K562 (cell line): Measurements from ENCODE around the gene PPP4R3B. TPM values are rescaled to one million over a fixed set of nuclear protein-coding genes. Genes with fewer than 3 reads are reported as not detected.

Experiments
- ATAC-seq: fragments of 200-7000 bp; cut with Tn5 transposase; 3 replicates; pipeline ENCODE4 v1.9.1; 2020; ENCODE audit warnings: moderate library complexity
- BruUV-seq: library from RNA; stranded (reverse); fragments of 400-500 nt; replicated peaks from 2 replicates; lab custom pipeline; 2021; lab: Mats Ljungman, UMichigan
- CTCF ChIA-PET: fragments of 300-600 bp; formaldehyde crosslinking; extraction: SDS; loops from one replicate; lab custom pipeline; 2021; ENCODE audit warnings: low intra/inter-chr PET ratio; lab: Yijun Ruan, JAX
- POLR2A ChIA-PET: fragments of 300-600, 350-650 bp; sonication (Branson Sonifier 250); formaldehyde crosslinking; extraction: SDS; loops from one replicate; lab custom pipeline; 2021; ENCODE audit warnings: antibody characterized with exemption, inconsistent platforms; lab: Yijun Ruan, JAX
- DNase-seq, 4 experiments: peaks; one replicate each; pipeline versions ENCODE4 v3.0.0 to v3.0.0-alpha.2; 2011 to 2018; ENCODE audit warnings: low spot score in 3 of 4, mixed read lengths in 3 of 4; ENCODE audit errors: extremely low read depth in 1 of 4
- FAIRE-seq: peaks from 2 replicates; lab custom pipeline; 2011; peaks lifted over from hg19 to GRCh38; lab: Jason Lieb, UNC
- H2AFZ ChIP-seq: 2 replicates; pipeline ENCODE4 v1.6.0; 2011; ENCODE audit warnings: low read depth, low read length, control low read depth, inconsistent platforms
- H3K27ac ChIP-seq: fragments of 200-600 bp; 3 replicates; pipeline ENCODE4 v1.8.0; 2011; ENCODE audit warnings: low read depth, mild to moderate bottlenecking, control low read depth, inconsistent platforms, low read length, moderate library complexity, mixed read lengths; ENCODE audit errors: extremely low read depth
- H3K27me3 ChIP-seq, 2 experiments: fragments of 300-600 bp in 1 of 2; 2 replicates in 1 of 2; 3 replicates in 1 of 2; pipeline versions ENCODE4 v1.6.0 to v1.8.0; 2011; ENCODE audit warnings: inconsistent platforms in 2 of 2, low read length in 2 of 2, mild to moderate bottlenecking in 1 of 2, mixed read lengths in 1 of 2, moderate library complexity in 1 of 2; ENCODE audit not compliant: control insufficient read depth in 2 of 2, insufficient read depth in 2 of 2
- H3K36me3 ChIP-seq: fragments of 300-600 bp; 3 replicates; pipeline ENCODE4 v1.8.0; 2011; ENCODE audit warnings: mild to moderate bottlenecking, low read length, inconsistent platforms; ENCODE audit not compliant: control insufficient read depth, insufficient read depth
- H3K4me1 ChIP-seq, 2 experiments: fragments of 200-600 bp in 1 of 2; replicated peaks in 1 of 2; 2 replicates in 1 of 2; 3 replicates in 1 of 2; pipeline versions ENCODE4 v1.5.1 to v1.8.0; 2011; ENCODE audit warnings: inconsistent platforms in 2 of 2, low read length in 2 of 2, mild to moderate bottlenecking in 1 of 2, mixed read lengths in 1 of 2, moderate library complexity in 1 of 2; ENCODE audit not compliant: control insufficient read depth in 2 of 2, insufficient read depth in 2 of 2
- H3K4me2 ChIP-seq: 2 replicates; pipeline ENCODE4 v1.6.1; 2011; ENCODE audit warnings: low read length, control low read depth, inconsistent platforms, mixed read lengths; ENCODE audit not compliant: insufficient read depth
- H3K4me3 ChIP-seq: fragments of 200-600 bp; sonication (generic), shearing (Covaris generic); 2 replicates; pipeline ENCODE4 v1.5.1; 2016; ENCODE audit warnings: control low read depth, inconsistent platforms
- H3K79me2 ChIP-seq: fragments of 200-600 bp; 3 replicates; pipeline ENCODE4 v1.8.0; 2011; ENCODE audit warnings: low read length, inconsistent platforms; ENCODE audit not compliant: control insufficient read depth, insufficient read depth
- H3K9ac ChIP-seq, 2 experiments: 2 replicates each; pipeline versions ENCODE4 v1.6.0 to v1.6.1; 2011; ENCODE audit warnings: low read depth in 2 of 2, low read length in 2 of 2, control low read depth in 1 of 2, inconsistent platforms in 1 of 2, mild to moderate bottlenecking in 1 of 2, mixed read lengths in 1 of 2; ENCODE audit not compliant: insufficient read depth in 1 of 2
- H3K9me1 ChIP-seq: one replicate; pipeline ENCODE4 v1.6.0; 2011; ENCODE audit warnings: inconsistent platforms, mild to moderate bottlenecking, low read length, moderate library complexity; ENCODE audit not compliant: control insufficient read depth, insufficient read depth
- H3K9me3 ChIP-seq: replicated peaks from 2 replicates; pipeline ENCODE4 v1.5.1; 2011; ENCODE audit warnings: low read depth, low read length, inconsistent platforms; ENCODE audit not compliant: control insufficient read depth, insufficient read depth
- H4K20me1 ChIP-seq: replicated peaks from 2 replicates; pipeline ENCODE4 v1.6.1; 2011; ENCODE audit warnings: low read length, inconsistent platforms, mixed read lengths; ENCODE audit not compliant: control insufficient read depth, insufficient read depth
- CUX1 ChIP-seq: fragments of 200-800 bp; sonication (Bioruptor generic); IDR thresholded peaks from 2 replicates; pipeline ENCODE4 v1.6.1; 2016; ENCODE audit warnings: missing genetic modification characterization, missing compliant biosample characterization
- TRIM28 ChIP-seq: fragments of 450-650 bp; IDR thresholded peaks from 2 replicates; pipeline ENCODE4 v1.6.1; 2017
- WGBS: fragments of 100-300 bp; shearing (Covaris generic); methylation state at CpG from one replicate; pipeline ENCODE4 v1.1.6; 2016; ENCODE audit warnings: low coverage, mixed read lengths; ENCODE audit not compliant: insufficient coverage; ENCODE audit errors: missing lambda C conversion rate; 5-methylcytosine and 5-hydroxymethylcytosine counted together
- in situ Hi-C: fragments of 300-500 bp; cut with MboI; formaldehyde crosslinking; loops from 4 replicates; pipeline ENCODE4 v1.15.0; 2018; ENCODE audit warnings: inconsistent platforms, mixed read lengths
- intact Hi-C: fragments of 100-400 bp; cut with micrococcal nuclease; formaldehyde crosslinking; loops from 2 replicates; pipeline ENCODE4 v1.14.2; 2022
- polyA plus RNA-seq, 8 experiments: library from polyadenylated mRNA; depleted of rRNA in 4 of 8; stranded (reverse) in 5 of 8; unstranded in 3 of 8; fragments of >200 nt; fragmentation: Nextera tagmentation in 2 of 8; fragmentation: Illumina TruSeq in 1 of 8; extraction: Ambion mirVana in 2 of 8; extraction: Trizol in 1 of 8; gene quantifications; 2 replicates each; pipeline versions ENCODE4 v1.2.1 to v1.2.3, GENCODE V29; 2011 to 2014; ENCODE audit warnings: inconsistent platforms in 1 of 8, missing spikeins in 1 of 8
- total RNA-seq, 7 experiments: library from RNA; depleted of rRNA in 6 of 7; stranded (reverse); fragments of >200 nt in 6 of 7; fragmentation: Illumina TruSeq in 2 of 7; extraction: Trizol in 2 of 7; gene quantifications; 2 replicates each; pipeline versions ENCODE4 v1.2.1 to v1.2.3, GENCODE V29; 2011 to 2021; ENCODE audit warnings: low replicate concordance in 1 of 7

Gene PPP4R3B
- total and polyA plus RNA-seq, 9 of the 15 experiments (the other 6 are each of a cell fraction or from before 2014, with no cell fraction given), result 13.2 to 59.2 (median 41.9) TPM

- H3K9me1 ChIP-seq, result no peaks in the 10 kb centered on the region
- peak; percentile 42 for FAIRE-seq
- H3K4me1 ChIP-seq, result peaks cover 0 to 2% of the 10 kb centered on the region in 2 experiments; a peak in 2 of 5 replicates
- H3K36me3 ChIP-seq, result peaks cover 37% of the 10 kb centered on the region; the same call in 2 of the 3 replicates
- TF ChIP-seq CUX1 (CRISPR knock-in tag) (0 out of 2 replicates have a peak, but pooled peaks have one; percentile 63), TRIM28 (no peak)
- H3K4me3 ChIP-seq, result no peak overlapping the region
- no peak overlapping the region for H3K27ac ChIP-seq
- no peaks in the 10 kb centered on the region for H3K27me3 ChIP-seq
- ATAC-seq, result no peak
- H3K79me2 ChIP-seq, result peaks cover 61% of the 10 kb centered on the region
- DNase-seq, result no peak
- H2AFZ ChIP-seq, result no peak overlapping the region
- in situ Hi-C loops, result no loop called here
- no peaks in the 10 kb centered on the region for H3K9me3 ChIP-seq
- no peaks in the 10 kb centered on the region; the same call in 1 of the 2 replicates for H4K20me1 ChIP-seq
- H3K9ac ChIP-seq, result no peak overlapping the region
- 89% methylated on average over 1 of the region's 1 CpG for WGBS
- POLR2A ChIA-PET, result interaction anchor here (0.6 to 1.0 kb wide), 3 partner anchors 9 to 379 kb away, joined by 3 to 5 read pairs (median 3); no protein-coding TSS in a partner anchor
- no TSS peak for BruUV-seq
- CTCF ChIA-PET, result no interaction called here
- H3K4me2 ChIP-seq, result no peak overlapping the region
- intact Hi-C loops, result no loop called here
Observed at GRCh38 chr2:55604027-55604565, 13.3 kb downstream of the PPP4R3B start.
